Right cardiac atrium (tissue), 5 donors: ENCODE measurements around the gene UNC5A. TPM values are rescaled to one million over a fixed set of nuclear protein-coding genes. Genes with fewer than 3 reads are reported as not detected.

Source experiments
- ATAC-seq, 2 donors: fragments of 200-7000 bp; cut with Tn5 transposase; one replicate each; pipeline versions ENCODE4 v1.8.0 to v1.9.1; 2020; ENCODE audit warnings: moderate library complexity in 2 of 2, mild to moderate bottlenecking in 1 of 2
- DNase-seq, 3 donors: peaks; one replicate each; pipeline ENCODE4 v3.0.0-alpha.2; 2020
- H3K27ac ChIP-seq: one replicate; pipeline ENCODE4 v1.5.1; 2013; ENCODE audit warnings: mild to moderate bottlenecking, low read length, control low read depth, moderate library complexity
- H3K27me3 ChIP-seq: one replicate; pipeline ENCODE4 v1.6.1; 2013; ENCODE audit not compliant: control insufficient read depth, insufficient read depth
- H3K4me1 ChIP-seq: one replicate; pipeline ENCODE4 v1.6.1; 2013; ENCODE audit warnings: low read length; ENCODE audit not compliant: control insufficient read depth, insufficient read depth
- H3K4me3 ChIP-seq: one replicate; pipeline ENCODE4 v1.5.1; 2013; ENCODE audit warnings: low read length, control low read depth
- H3K9me3 ChIP-seq: one replicate; pipeline ENCODE4 v1.6.1; 2013; ENCODE audit warnings: low read length; ENCODE audit not compliant: control insufficient read depth
- WGBS: extraction: QIAGEN DNeasy Blood & Tissue Kit; methylation state at CpG from one replicate; pipeline ENCODE4 v1.1.7; 2013; 5-methylcytosine and 5-hydroxymethylcytosine counted together
- intact Hi-C, 4 donors: fragments of 100-400 bp; cut with DNase I; formaldehyde crosslinking; loops; one replicate each; pipeline versions ENCODE4 v1.11.0 to v1.14.0; 2022 to 2023
- polyA plus RNA-seq: library from polyadenylated mRNA; stranded (reverse); fragments of 200-250 nt; gene quantifications from one replicate; pipeline ENCODE4 v1.2.3, GENCODE V29; 2013
- total RNA-seq, 4 donors: library from RNA; stranded (reverse); fragmentation: NEBNext Ultra II Directional; extraction: Animal tissue kit (Norgen Biotek cat#: 25700); gene quantifications; one replicate each; pipeline ENCODE4 v1.2.1, GENCODE V29; 2021
- donor health status: healthy with polysubstance abuse.
- donor health status: DM: no; HTN: yes; CAD: no.
- donor health status: DM: no; HTN: no; CAD: no.
- donor health status: DM: no; HTN: yes; CAD: no; lungs with severe emphysema.
- donor health status: DM: yes; HTN: yes; CAD: no.

The UNC5A gene
- total and polyA plus RNA-seq, 5 donors: 0.17 to 0.85 (median 0.62) TPM

DNA sequence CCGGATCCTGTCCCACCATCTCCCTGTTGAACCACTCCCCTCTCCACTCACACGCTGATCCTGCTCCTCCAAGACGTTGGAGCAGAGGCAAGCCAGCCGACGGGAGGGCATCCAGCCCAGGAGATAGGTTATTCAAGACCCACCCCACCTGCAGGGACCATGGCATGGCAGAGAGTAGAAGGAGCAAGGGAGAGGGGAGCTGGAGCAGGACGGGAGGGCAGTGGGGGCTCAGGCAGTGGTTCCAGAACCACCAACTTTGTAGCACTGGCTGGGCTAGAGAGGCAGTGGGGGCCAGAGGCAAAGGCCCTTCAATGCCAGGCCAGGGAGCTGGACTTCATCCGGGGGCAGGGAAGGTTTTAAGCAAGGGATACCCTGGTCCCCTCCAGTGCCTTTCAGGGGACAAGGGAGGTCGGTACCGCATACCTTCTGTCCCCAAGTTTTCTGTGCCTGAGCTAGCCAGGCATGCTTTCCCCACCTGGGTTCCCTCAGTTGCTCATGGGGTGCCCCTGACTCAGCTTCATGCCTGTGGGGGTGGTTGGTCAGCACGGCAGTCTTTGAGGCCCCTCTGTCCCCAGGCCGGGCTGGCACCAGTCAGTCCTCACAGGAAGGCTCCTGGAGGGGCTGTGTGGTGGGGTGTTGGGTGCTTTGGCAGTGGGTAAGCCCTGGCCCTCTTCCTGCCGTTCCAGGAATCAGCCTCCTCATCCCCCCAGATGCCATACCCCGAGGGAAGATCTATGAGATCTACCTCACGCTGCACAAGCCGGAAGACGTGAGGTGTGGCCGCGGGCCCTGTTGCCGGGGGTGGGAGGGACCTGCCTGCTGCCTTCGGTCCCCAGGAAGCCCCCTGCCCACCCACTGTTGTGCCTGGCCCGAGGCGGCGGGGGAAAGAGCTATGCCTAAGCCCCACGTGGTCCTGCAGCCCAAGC is 66.4 kb downstream of the UNC5A start:
- no peak overlapping the region for H3K4me3 ChIP-seq
- H3K4me1 ChIP-seq: no peaks in the 10 kb centered on the region
- 73% methylated on average over 24 of the region's 24 CpGs for WGBS
- DNase-seq (peak in 1 of 3 donors; percentile 49), ATAC-seq (no peak)
- intact Hi-C loops: no loop called here
- H3K27ac ChIP-seq: no peak overlapping the region
- no peaks in the 10 kb centered on the region for H3K27me3 ChIP-seq
- H3K9me3 ChIP-seq: no peaks in the 10 kb centered on the region

DNA sequence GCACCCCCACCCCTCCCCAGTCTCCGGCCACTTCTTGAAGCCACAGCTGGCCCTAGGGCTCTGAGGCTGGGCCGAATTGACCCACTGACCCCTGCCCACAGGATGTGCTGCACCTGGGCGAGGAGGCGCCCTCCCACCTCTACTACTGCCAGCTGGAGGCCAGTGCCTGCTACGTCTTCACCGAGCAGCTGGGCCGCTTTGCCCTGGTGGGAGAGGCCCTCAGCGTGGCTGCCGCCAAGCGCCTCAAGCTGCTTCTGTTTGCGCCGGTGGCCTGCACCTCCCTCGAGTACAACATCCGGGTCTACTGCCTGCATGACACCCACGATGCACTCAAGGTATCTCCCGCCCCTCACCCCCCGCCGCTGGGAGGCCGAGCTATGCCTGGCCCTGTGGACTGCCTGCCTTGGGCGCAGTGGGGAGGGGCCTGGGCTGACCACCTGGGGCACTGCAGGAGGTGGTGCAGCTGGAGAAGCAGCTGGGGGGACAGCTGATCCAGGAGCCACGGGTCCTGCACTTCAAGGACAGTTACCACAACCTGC is 67.5 kb downstream of the UNC5A start:
- Histone ChIP-seq H3K9me3 (no peaks in the 10 kb centered on the region), H3K4me1 (no peaks in the 10 kb centered on the region), H3K27ac (no peak overlapping the region), H3K4me3 (no peak overlapping the region), H3K27me3 (no peaks in the 10 kb centered on the region)
- ATAC-seq: no peak
- peak in 1 of 3 donors; percentile 45 for DNase-seq
- intact Hi-C loops: no loop called here
- 70% methylated on average over 21 of the region's 21 CpGs for WGBS

DNA sequence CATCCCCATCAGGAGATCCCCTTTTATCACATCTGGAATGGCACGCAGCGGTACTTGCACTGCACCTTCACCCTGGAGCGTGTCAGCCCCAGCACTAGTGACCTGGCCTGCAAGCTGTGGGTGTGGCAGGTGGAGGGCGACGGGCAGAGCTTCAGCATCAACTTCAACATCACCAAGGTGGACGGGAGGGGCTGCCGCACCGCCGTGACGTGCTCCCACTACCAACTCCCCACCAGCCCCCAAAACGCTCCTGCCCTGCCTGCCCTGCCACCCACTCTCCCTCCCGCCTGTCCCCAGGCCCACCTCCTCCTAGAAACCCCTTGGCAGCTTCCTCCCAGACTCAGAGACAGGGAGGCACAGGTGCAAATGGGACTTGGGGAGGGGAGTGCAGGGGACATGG is 68.1 kb downstream of the UNC5A start:
- DNase-seq (peak in 1 of 3 donors; percentile 28), ATAC-seq (no peak)
- intact Hi-C loops: no loop called here
- Histone ChIP-seq H3K4me3 (no peak overlapping the region), H3K27ac (no peak overlapping the region), H3K27me3 (no peaks in the 10 kb centered on the region), H3K9me3 (no peaks in the 10 kb centered on the region), H3K4me1 (no peaks in the 10 kb centered on the region)
- WGBS: 86% methylated on average over 12 of the region's 12 CpGs

DNA sequence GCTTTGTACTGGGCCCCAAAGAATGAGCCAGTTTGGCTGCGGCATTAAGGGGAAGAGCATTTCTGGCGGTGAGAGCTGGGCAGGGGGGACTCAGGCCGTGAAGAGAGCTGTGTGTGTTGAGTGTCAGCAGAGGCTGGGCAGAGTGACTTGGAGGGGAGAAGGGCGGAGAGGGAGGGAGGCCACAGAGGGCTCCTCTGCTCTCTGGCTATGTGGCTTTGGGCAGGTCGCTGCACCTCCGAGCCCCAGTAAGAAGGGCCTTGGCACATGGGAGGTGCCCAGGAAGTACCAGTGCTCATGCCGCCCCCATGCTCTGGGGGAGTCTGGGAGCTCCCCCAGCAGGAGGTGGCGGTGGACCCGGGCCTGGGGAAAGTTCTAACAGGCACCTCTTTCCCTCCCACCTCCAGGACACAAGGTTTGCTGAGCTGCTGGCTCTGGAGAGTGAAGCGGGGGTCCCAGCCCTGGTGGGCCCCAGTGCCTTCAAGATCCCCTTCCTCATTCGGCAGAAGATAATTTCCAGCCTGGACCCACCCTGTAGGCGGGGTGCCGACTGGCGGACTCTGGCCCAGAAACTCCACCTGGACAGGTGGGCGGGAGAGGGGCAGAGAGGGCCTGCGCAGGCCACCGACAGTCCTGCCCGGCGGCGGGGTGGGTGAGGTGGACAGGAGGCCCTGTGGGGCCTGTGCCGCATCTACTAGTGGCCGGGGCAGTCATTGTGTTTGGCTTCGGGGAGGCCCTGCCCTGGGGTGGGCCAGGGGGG is 68.7 kb downstream of the UNC5A start:
- H3K27ac ChIP-seq: no peak overlapping the region
- no peaks in the 10 kb centered on the region for H3K27me3 ChIP-seq
- H3K4me3 ChIP-seq: no peak overlapping the region
- H3K9me3 ChIP-seq: no peaks in the 10 kb centered on the region
- H3K4me1 ChIP-seq: no peaks in the 10 kb centered on the region
- 84% methylated on average over 23 of the region's 23 CpGs for WGBS
- DNase-seq (peak in 1 of 3 donors; percentile 32), ATAC-seq (no peak)
- intact Hi-C loops: no loop called here

DNA sequence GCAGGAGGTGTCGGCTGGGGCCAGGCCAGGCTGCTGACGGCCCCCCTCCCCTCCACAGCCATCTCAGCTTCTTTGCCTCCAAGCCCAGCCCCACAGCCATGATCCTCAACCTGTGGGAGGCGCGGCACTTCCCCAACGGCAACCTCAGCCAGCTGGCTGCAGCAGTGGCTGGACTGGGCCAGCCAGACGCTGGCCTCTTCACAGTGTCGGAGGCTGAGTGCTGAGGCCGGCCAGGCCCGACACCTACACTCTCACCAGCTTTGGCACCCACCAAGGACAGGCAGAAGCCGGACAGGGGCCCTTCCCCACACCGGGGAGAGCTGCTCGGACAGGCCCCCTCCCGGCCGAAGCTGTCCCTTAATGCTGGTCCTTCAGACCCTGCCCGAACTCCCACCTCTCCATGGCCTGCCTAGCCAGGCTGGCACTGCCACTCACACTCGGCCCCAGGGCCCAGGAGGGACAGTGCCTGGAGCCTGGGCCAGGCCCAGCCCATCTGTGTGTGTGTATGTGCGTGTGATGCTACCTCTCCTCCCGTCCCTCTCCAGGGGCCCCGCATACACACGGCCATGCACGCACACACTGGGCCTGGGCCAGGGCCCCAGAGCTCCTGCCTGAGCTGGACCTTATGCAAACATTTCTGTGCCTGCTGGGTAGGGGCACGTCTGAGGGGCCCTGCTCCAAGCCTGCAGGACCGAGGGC is 69.5 kb downstream of the UNC5A start:
- H3K4me3 ChIP-seq: no peak overlapping the region
- intact Hi-C loops: no loop called here
- 69% methylated on average over 23 of the region's 23 CpGs for WGBS
- no peaks in the 10 kb centered on the region for H3K9me3 ChIP-seq
- no peak overlapping the region for H3K27ac ChIP-seq
- ATAC-seq (no peak), DNase-seq (peak in 1 of 3 donors; percentile 44)
- H3K4me1 ChIP-seq: no peaks in the 10 kb centered on the region
- H3K27me3 ChIP-seq: no peaks in the 10 kb centered on the region

DNA sequence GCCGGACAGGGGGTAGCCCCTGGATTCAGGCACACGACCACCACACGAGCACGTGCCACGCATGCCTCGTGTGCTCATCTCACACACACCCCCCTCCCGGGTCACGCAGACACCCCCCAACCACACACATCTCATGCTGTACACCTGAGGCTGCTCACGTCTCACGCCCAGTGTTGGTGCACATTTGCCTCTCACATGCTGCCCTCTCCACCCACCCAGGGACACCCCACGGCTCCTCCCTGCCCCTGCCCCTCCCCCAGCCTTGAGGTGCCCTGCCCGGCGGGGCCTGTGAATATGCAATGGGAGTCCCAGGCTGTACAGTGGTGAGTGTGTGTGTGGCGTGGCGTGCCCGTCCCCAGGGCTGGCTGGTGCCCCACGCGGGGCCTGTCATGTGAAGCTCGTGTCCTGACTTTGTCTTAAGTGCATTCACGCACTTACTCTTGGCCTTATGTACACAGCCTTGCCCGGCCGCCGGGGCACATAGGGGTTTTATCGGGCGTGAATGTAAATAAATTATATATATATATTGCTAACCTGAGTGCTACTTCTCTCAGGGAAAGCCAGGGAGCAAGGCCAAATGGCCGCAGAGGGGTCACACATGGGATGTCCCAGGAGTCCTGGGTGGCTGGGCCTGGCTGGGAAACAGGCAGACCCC is 70.1 kb downstream of the UNC5A start:
- 91% methylated on average over 26 of the region's 26 CpGs for WGBS
- no peak overlapping the region for H3K4me3 ChIP-seq
- intact Hi-C loops: no loop called here
- H3K27ac ChIP-seq: no peak overlapping the region
- peak in 1 of 3 donors; percentile 34 for DNase-seq
- no peaks in the 10 kb centered on the region for H3K4me1 ChIP-seq
- no peaks in the 10 kb centered on the region for H3K9me3 ChIP-seq
- no peaks in the 10 kb centered on the region for H3K27me3 ChIP-seq
- ATAC-seq: no peak

DNA sequence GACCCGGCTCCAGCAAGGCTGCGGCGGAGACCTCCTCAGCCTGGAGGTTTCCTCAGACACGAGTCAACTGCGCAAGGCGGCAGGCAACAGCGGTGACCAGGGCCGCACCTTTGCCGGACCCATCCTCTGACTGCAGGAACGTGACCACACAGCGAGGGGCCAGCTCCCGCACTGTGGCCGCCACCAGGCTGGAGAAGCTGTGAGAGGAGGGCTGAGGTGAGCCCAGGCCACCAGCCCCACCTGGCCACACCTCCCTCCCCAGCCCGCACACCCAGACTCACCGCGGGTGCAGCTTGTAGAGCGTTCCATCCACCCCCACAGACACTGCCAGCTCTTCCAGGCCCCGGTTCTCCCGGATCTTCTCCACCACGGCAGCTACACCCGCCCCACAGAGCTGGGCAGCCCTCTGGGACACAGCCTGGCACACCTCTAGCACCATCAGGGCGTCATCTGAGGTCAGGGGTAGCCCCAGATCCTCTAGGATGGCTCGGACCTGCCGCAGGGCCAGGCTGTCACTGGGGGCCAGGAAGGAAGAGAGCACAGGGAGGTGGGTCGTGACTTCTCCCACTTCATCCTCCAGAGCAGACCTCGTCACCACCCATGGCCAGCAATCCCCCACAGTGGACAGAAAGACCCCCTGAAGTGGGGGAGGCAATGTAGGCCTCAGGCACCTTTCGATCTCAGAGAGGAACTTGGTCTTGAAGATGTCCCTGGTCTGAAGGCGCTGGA is 70.8 kb downstream of the UNC5A start:
- no peaks in the 10 kb centered on the region for H3K9me3 ChIP-seq
- H3K4me1 ChIP-seq: no peaks in the 10 kb centered on the region
- peak in 1 of 3 donors; percentile 46 for DNase-seq
- no peaks in the 10 kb centered on the region for H3K27me3 ChIP-seq
- H3K4me3 ChIP-seq: no peak overlapping the region
- intact Hi-C loops: no loop called here
- 89% methylated on average over 28 of the region's 28 CpGs for WGBS
- no peak overlapping the region for H3K27ac ChIP-seq
- ATAC-seq: peak in 1 of 2 donors; percentile 4

DNA sequence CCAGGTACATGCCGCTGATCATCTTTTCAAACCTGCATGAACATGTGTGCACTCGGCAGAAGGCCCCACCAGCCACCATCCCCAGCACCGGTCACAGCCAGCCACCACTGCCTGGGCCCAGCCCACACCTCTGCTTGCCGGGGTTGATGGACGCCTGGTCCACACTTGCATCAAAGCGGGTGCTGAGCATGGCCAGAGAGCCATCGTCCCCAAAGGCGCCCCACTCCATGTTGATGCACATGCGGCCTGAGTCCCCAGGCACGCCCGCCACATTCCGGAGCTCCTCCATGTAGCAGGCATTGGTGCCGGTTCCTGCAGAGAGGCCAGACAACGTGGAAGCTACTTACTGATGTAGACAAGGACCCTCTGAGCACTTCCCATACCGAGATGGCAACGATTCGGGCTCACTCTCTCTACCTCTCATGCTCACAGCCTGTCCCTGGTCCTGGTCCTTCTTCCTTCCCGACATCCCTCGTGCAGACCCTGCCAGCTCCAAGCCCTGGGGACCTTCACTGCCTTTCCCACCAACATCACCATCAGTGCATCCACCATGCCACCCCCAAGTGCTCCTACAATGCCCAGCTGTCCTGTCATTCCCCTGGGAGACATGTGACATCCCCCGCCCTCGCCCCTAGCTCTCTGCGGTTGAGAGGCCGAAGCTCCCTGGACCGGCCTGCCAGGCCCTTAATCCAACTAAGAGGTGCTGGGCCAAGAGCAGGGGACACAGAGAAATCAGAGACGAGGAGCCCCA is 71.6 kb downstream of the UNC5A start:
- 83% methylated on average over 25 of the region's 25 CpGs for WGBS
- ATAC-seq (no peak), DNase-seq (peak in 1 of 3 donors; percentile 40)

DNA sequence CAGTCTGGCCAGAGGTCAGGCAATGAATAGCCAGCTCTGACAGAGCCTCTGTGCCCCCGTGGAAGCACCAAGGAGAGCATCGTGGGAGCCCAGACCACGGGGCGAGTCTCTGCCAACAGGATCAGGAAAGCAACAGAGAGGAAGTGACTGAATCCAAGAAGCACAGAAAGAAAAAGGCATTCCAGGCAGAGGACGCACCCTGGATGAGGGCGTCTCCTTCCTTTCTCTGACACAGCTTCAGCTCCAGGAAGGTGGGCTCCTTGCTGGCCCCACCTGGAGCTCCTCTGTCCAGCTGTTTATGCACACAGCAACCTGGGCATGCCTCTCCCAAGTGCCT is 72.2 kb downstream of the UNC5A start:
- Histone ChIP-seq H3K27ac (no peak overlapping the region), H3K27me3 (no peaks in the 10 kb centered on the region), H3K4me3 (no peak overlapping the region), H3K9me3 (no peaks in the 10 kb centered on the region), H3K4me1 (no peaks in the 10 kb centered on the region)
- intact Hi-C loops: no loop called here
- DNase-seq (no peak), ATAC-seq (no peak)
- 57% methylated on average over 6 of the region's 6 CpGs for WGBS

More for the DNA sequence above, 71.6 kb downstream of the UNC5A start:
- H3K27ac ChIP-seq: no peak overlapping the region
- H3K4me3 ChIP-seq: no peak overlapping the region
- intact Hi-C loops: no loop called here
- no peaks in the 10 kb centered on the region for H3K27me3 ChIP-seq
- no peaks in the 10 kb centered on the region for H3K9me3 ChIP-seq
- H3K4me1 ChIP-seq: no peaks in the 10 kb centered on the region
